K562 (cell line): ENCODE data around the gene PRMT3. TPM values are rescaled to one million over a fixed set of nuclear protein-coding genes. Genes with fewer than 3 reads are reported as not detected.
A peak's percentile ranks its signal among the peaks of the same experiment; 100 is the strongest.

ENCODE experiments used
- ATAC-seq: fragments of 200-7000 bp; cut with Tn5 transposase; 3 replicates; pipeline ENCODE4 v1.9.1; 2020; ENCODE audit warnings: moderate library complexity
- BruUV-seq: library from RNA; stranded (reverse); fragments of 400-500 nt; replicated peaks from 2 replicates; lab custom pipeline; 2021; lab: Mats Ljungman, UMichigan
- CTCF ChIA-PET: fragments of 300-600 bp; formaldehyde crosslinking; extraction: SDS; loops from one replicate; lab custom pipeline; 2021; ENCODE audit warnings: low intra/inter-chr PET ratio; lab: Yijun Ruan, JAX
- POLR2A ChIA-PET: fragments of 300-600, 350-650 bp; sonication (Branson Sonifier 250); formaldehyde crosslinking; extraction: SDS; loops from one replicate; lab custom pipeline; 2021; ENCODE audit warnings: antibody characterized with exemption, inconsistent platforms; lab: Yijun Ruan, JAX
- DNase-seq, 4 experiments: peaks; one replicate each; pipeline versions ENCODE4 v3.0.0 to v3.0.0-alpha.2; 2011 to 2018; ENCODE audit warnings: low spot score in 3 of 4, mixed read lengths in 3 of 4; ENCODE audit errors: extremely low read depth in 1 of 4
- FAIRE-seq: peaks from 2 replicates; lab custom pipeline; 2011; peaks lifted over from hg19 to GRCh38; lab: Jason Lieb, UNC
- H2AFZ ChIP-seq: 2 replicates; pipeline ENCODE4 v1.6.0; 2011; ENCODE audit warnings: low read depth, low read length, control low read depth, inconsistent platforms
- H3K27ac ChIP-seq: fragments of 200-600 bp; 3 replicates; pipeline ENCODE4 v1.8.0; 2011; ENCODE audit warnings: low read depth, mild to moderate bottlenecking, control low read depth, inconsistent platforms, low read length, moderate library complexity, mixed read lengths; ENCODE audit errors: extremely low read depth
- H3K27me3 ChIP-seq, 2 experiments: fragments of 300-600 bp in 1 of 2; 2 replicates in 1 of 2; 3 replicates in 1 of 2; pipeline versions ENCODE4 v1.6.0 to v1.8.0; 2011; ENCODE audit warnings: inconsistent platforms in 2 of 2, low read length in 2 of 2, mild to moderate bottlenecking in 1 of 2, mixed read lengths in 1 of 2, moderate library complexity in 1 of 2; ENCODE audit not compliant: control insufficient read depth in 2 of 2, insufficient read depth in 2 of 2
- H3K36me3 ChIP-seq: fragments of 300-600 bp; 3 replicates; pipeline ENCODE4 v1.8.0; 2011; ENCODE audit warnings: mild to moderate bottlenecking, low read length, inconsistent platforms; ENCODE audit not compliant: control insufficient read depth, insufficient read depth
- H3K4me1 ChIP-seq, 2 experiments: fragments of 200-600 bp in 1 of 2; replicated peaks in 1 of 2; 2 replicates in 1 of 2; 3 replicates in 1 of 2; pipeline versions ENCODE4 v1.5.1 to v1.8.0; 2011; ENCODE audit warnings: inconsistent platforms in 2 of 2, low read length in 2 of 2, mild to moderate bottlenecking in 1 of 2, mixed read lengths in 1 of 2, moderate library complexity in 1 of 2; ENCODE audit not compliant: control insufficient read depth in 2 of 2, insufficient read depth in 2 of 2
- H3K4me2 ChIP-seq: 2 replicates; pipeline ENCODE4 v1.6.1; 2011; ENCODE audit warnings: low read length, control low read depth, inconsistent platforms, mixed read lengths; ENCODE audit not compliant: insufficient read depth
- H3K4me3 ChIP-seq: fragments of 200-600 bp; sonication (generic), shearing (Covaris generic); 2 replicates; pipeline ENCODE4 v1.5.1; 2016; ENCODE audit warnings: control low read depth, inconsistent platforms
- H3K79me2 ChIP-seq: fragments of 200-600 bp; 3 replicates; pipeline ENCODE4 v1.8.0; 2011; ENCODE audit warnings: low read length, inconsistent platforms; ENCODE audit not compliant: control insufficient read depth, insufficient read depth
- H3K9ac ChIP-seq, 2 experiments: 2 replicates each; pipeline versions ENCODE4 v1.6.0 to v1.6.1; 2011; ENCODE audit warnings: low read depth in 2 of 2, low read length in 2 of 2, control low read depth in 1 of 2, inconsistent platforms in 1 of 2, mild to moderate bottlenecking in 1 of 2, mixed read lengths in 1 of 2; ENCODE audit not compliant: insufficient read depth in 1 of 2
- H3K9me1 ChIP-seq: one replicate; pipeline ENCODE4 v1.6.0; 2011; ENCODE audit warnings: inconsistent platforms, mild to moderate bottlenecking, low read length, moderate library complexity; ENCODE audit not compliant: control insufficient read depth, insufficient read depth
- H3K9me3 ChIP-seq: replicated peaks from 2 replicates; pipeline ENCODE4 v1.5.1; 2011; ENCODE audit warnings: low read depth, low read length, inconsistent platforms; ENCODE audit not compliant: control insufficient read depth, insufficient read depth
- H4K20me1 ChIP-seq: replicated peaks from 2 replicates; pipeline ENCODE4 v1.6.1; 2011; ENCODE audit warnings: low read length, inconsistent platforms, mixed read lengths; ENCODE audit not compliant: control insufficient read depth, insufficient read depth
- BRD4 ChIP-seq: fragments of 200-600 bp; sonication (generic); IDR thresholded peaks from 2 replicates; pipeline ENCODE4 v1.6.1; 2017; ENCODE audit warnings: inconsistent platforms
- GTF2F1 ChIP-seq: IDR thresholded peaks from 2 replicates; pipeline ENCODE4 v1.6.1; 2011; ENCODE audit warnings: low read depth, low read length, improper control_type of control experiment
- HMGN3 ChIP-seq: IDR thresholded peaks from 2 replicates; pipeline ENCODE4 v1.6.1; 2011; ENCODE audit warnings: borderline replicate concordance, low read depth, mild to moderate bottlenecking, mixed read lengths, low read length; ENCODE audit not compliant: insufficient read length; ENCODE audit errors: extremely low read depth
- MTA3 ChIP-seq: fragments of 450-650 bp; formaldehyde crosslinking; IDR thresholded peaks from 2 replicates; pipeline ENCODE4 v1.6.1; 2017; ENCODE audit warnings: mild to moderate bottlenecking, borderline replicate concordance
- NELFE ChIP-seq: IDR thresholded peaks from 2 replicates; pipeline ENCODE4 v1.6.1; 2011; ENCODE audit warnings: mild to moderate bottlenecking; ENCODE audit not compliant: insufficient read depth, insufficient read length
- RCOR1 ChIP-seq, 2 experiments: IDR thresholded peaks; 2 replicates each; pipeline ENCODE4 v1.6.1; 2012; ENCODE audit warnings: low read depth in 2 of 2, low read length in 2 of 2, borderline replicate concordance in 1 of 2, improper control_type of control experiment in 1 of 2
- SIRT6 ChIP-seq: IDR thresholded peaks from one replicate; pipeline ENCODE4 v1.6.1; 2012; ENCODE audit warnings: low read depth, mild to moderate bottlenecking, control low read depth, inconsistent platforms, low read length, moderate library complexity
- SMAD3 ChIP-seq: fragments of 450-650 bp; formaldehyde crosslinking; conservative IDR thresholded peaks from 2 replicates; pipeline ENCODE4 v1.4.0; 2020; ENCODE audit warnings: mild to moderate bottlenecking
- TEAD1 ChIP-seq, 2 experiments: fragments of 450-650 bp in 1 of 2; sonication (generic) in 1 of 2; formaldehyde crosslinking; IDR thresholded peaks; 2 replicates each; pipeline versions ENCODE4 v1.4.0 to v1.8.0; 2020 to 2022; ENCODE audit warnings: mild to moderate bottlenecking in 2 of 2, missing genetic modification reagents in 1 of 2
- ZNF212 ChIP-seq: fragments of 450-650 bp; formaldehyde crosslinking; IDR thresholded peaks from 2 replicates; pipeline ENCODE4 v1.4.0; 2020; ENCODE audit warnings: mild to moderate bottlenecking
- WGBS: fragments of 100-300 bp; shearing (Covaris generic); methylation state at CpG from one replicate; pipeline ENCODE4 v1.1.6; 2016; ENCODE audit warnings: low coverage, mixed read lengths; ENCODE audit not compliant: insufficient coverage; ENCODE audit errors: missing lambda C conversion rate; 5-methylcytosine and 5-hydroxymethylcytosine counted together
- in situ Hi-C: fragments of 300-500 bp; cut with MboI; formaldehyde crosslinking; loops from 4 replicates; pipeline ENCODE4 v1.15.0; 2018; ENCODE audit warnings: inconsistent platforms, mixed read lengths
- intact Hi-C: fragments of 100-400 bp; cut with micrococcal nuclease; formaldehyde crosslinking; loops from 2 replicates; pipeline ENCODE4 v1.14.2; 2022
- polyA plus RNA-seq, 8 experiments: library from polyadenylated mRNA; depleted of rRNA in 4 of 8; stranded (reverse) in 5 of 8; unstranded in 3 of 8; fragments of >200 nt; fragmentation: Nextera tagmentation in 2 of 8; fragmentation: Illumina TruSeq in 1 of 8; extraction: Ambion mirVana in 2 of 8; extraction: Trizol in 1 of 8; gene quantifications; 2 replicates each; pipeline versions ENCODE4 v1.2.1 to v1.2.3, GENCODE V29; 2011 to 2014; ENCODE audit warnings: inconsistent platforms in 1 of 8, missing spikeins in 1 of 8
- total RNA-seq, 7 experiments: library from RNA; depleted of rRNA in 6 of 7; stranded (reverse); fragments of >200 nt in 6 of 7; fragmentation: Illumina TruSeq in 2 of 7; extraction: Trizol in 2 of 7; gene quantifications; 2 replicates each; pipeline versions ENCODE4 v1.2.1 to v1.2.3, GENCODE V29; 2011 to 2021; ENCODE audit warnings: low replicate concordance in 1 of 7
- TF ChIP-seq, protein P1 (sequence below): fragments of 250-450 bp; sonication (Bioruptor Pico); IDR thresholded peaks from 2 replicates; pipeline ENCODE4 v1.4.0; 2020; ENCODE audit warnings: mild to moderate bottlenecking, moderate library complexity, borderline replicate concordance
- TF ChIP-seq, protein P2 (sequence below): sonication (generic); formaldehyde crosslinking; IDR thresholded peaks from 2 replicates; pipeline ENCODE4 v1.5.0; 2020; ENCODE audit warnings: missing genetic modification reagents
- TF ChIP-seq, protein P3 (sequence below): fragments of 250-450 bp; sonication (Bioruptor Pico); IDR thresholded peaks from 2 replicates; pipeline ENCODE4 v1.4.0; 2020

Gene PRMT3
- total and polyA plus RNA-seq, 9 of the 15 experiments (the other 6 are each of a cell fraction or from before 2014, with no cell fraction given) = 24.0 to 62.1 (median 44.7) TPM

DNA sequence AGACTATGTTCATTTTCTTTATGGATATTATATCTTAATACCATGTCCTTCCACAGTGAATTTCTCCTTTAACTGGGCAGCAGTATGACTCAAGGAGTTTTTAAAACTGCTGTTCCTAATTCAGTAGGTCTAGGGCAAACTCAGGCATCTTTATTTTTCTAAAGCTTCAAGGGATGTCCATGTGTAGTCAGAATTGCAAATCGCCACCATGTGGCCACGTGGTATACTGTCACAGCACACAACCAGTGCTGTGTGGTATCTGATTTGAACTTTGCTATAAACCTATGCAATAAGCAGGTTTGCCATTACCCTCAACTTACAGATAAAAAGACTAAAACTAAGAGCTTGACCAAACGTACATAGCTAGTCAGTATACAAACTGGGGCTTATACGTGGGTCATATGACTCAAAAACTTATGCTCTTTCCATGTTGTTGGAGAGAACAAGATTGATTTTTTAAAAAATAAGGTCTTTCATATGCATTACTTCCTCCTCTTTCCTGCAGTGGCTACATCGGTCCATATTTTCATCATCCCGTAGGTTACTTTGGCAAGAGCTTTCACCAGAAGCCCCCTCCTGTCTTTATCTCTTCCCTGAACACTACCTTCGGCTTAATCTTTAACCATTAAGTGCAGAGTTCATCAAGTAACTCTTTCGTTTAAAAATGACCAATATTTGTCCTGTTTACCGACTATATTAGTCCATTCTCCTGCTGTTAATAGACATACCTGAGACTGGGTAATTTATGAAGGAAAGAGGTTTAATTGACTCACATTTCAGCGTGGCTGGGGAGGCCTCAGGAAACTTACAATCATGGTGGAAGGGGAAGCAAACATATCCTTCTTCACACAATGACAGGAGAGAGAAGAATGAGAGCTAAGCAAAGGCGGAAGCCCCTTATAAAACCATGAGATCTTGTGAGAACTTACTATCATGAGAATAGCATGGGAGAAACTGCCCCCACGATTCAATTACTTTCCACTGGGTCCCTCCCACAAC lies 32.0 kb upstream of the PRMT3 start:
- H3K9me1 ChIP-seq = no peaks in the 10 kb centered on the region
- intact Hi-C loops = loop anchor here (2.0 to 5.0 kb wide), 3 partner anchors 111 to 418 kb away; no protein-coding TSS in a partner anchor
- CTCF ChIA-PET = interaction anchor here (1.0 to 1.8 kb wide), 2 partner anchors 223 to 404 kb away, joined by 3 to 5 read pairs; no protein-coding TSS in a partner anchor
- H3K27me3 ChIP-seq = no peaks in the 10 kb centered on the region
- 24% methylated on average over 11 of the region's 12 CpGs for WGBS
- no peak overlapping the region for H3K9ac ChIP-seq
- H4K20me1 ChIP-seq = no peaks in the 10 kb centered on the region
- no peaks in the 10 kb centered on the region for H3K36me3 ChIP-seq
- peaks cover 0 to 28% of the 10 kb centered on the region in 2 experiments; a peak in 4 of 5 replicates for H3K4me1 ChIP-seq
- in situ Hi-C loops = loop anchor here (10.0 kb wide), 1 partner anchor 411 kb away; no protein-coding TSS in a partner anchor
- no peak overlapping the region for H3K27ac ChIP-seq
- H3K4me2 ChIP-seq = no peak overlapping the region
- no peak overlapping the region for H2AFZ ChIP-seq
- peak; percentile 89 for ATAC-seq
- no peaks in the 10 kb centered on the region for H3K9me3 ChIP-seq
- H3K4me3 ChIP-seq = no peak overlapping the region
- POLR2A ChIA-PET = interaction anchor here (1.7 kb wide), 1 partner anchor 227 kb away, joined by 4 read pairs; no protein-coding TSS in a partner anchor
- no peaks in the 10 kb centered on the region for H3K79me2 ChIP-seq
- peak; percentile 45 to 72 (median 58) for DNase-seq
- FAIRE-seq = peak; percentile 73
- no TSS peak for BruUV-seq
- TF ChIP-seq NELFE (no peak), GTF2F1 (no peak), MTA3 (no peak), HMGN3 (no peak), SMAD3 (CRISPR knock-in tag) (no peak), TEAD1 (CRISPR knock-in tag; IDR thresholded peaks at IDR 0.05) (no peak), RCOR1 (IDR thresholded peaks at IDR 0.05; ENCODE audit: borderline replicate concordance in 1 of 2, low read depth in 2 of 2, low read length in 2 of 2) (0 out of 4 replicates have a peak, but pooled peaks of 1 of the 2 experiments have one; percentile 19), BRD4 (no peak), SIRT6 (no peak), ZNF212 (CRISPR knock-in tag) (no peak)
- TF ChIP-seq, protein P1, sequence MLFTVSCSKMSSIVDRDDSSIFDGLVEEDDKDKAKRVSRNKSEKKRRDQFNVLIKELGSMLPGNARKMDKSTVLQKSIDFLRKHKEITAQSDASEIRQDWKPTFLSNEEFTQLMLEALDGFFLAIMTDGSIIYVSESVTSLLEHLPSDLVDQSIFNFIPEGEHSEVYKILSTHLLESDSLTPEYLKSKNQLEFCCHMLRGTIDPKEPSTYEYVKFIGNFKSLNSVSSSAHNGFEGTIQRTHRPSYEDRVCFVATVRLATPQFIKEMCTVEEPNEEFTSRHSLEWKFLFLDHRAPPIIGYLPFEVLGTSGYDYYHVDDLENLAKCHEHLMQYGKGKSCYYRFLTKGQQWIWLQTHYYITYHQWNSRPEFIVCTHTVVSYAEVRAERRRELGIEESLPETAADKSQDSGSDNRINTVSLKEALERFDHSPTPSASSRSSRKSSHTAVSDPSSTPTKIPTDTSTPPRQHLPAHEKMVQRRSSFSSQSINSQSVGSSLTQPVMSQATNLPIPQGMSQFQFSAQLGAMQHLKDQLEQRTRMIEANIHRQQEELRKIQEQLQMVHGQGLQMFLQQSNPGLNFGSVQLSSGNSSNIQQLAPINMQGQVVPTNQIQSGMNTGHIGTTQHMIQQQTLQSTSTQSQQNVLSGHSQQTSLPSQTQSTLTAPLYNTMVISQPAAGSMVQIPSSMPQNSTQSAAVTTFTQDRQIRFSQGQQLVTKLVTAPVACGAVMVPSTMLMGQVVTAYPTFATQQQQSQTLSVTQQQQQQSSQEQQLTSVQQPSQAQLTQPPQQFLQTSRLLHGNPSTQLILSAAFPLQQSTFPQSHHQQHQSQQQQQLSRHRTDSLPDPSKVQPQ (CRISPR knock-in tag) = no peak
- TF ChIP-seq, protein P2, sequence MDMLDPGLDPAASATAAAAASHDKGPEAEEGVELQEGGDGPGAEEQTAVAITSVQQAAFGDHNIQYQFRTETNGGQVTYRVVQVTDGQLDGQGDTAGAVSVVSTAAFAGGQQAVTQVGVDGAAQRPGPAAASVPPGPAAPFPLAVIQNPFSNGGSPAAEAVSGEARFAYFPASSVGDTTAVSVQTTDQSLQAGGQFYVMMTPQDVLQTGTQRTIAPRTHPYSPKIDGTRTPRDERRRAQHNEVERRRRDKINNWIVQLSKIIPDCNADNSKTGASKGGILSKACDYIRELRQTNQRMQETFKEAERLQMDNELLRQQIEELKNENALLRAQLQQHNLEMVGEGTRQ = peak; percentile 64
- TF ChIP-seq, protein P3, sequence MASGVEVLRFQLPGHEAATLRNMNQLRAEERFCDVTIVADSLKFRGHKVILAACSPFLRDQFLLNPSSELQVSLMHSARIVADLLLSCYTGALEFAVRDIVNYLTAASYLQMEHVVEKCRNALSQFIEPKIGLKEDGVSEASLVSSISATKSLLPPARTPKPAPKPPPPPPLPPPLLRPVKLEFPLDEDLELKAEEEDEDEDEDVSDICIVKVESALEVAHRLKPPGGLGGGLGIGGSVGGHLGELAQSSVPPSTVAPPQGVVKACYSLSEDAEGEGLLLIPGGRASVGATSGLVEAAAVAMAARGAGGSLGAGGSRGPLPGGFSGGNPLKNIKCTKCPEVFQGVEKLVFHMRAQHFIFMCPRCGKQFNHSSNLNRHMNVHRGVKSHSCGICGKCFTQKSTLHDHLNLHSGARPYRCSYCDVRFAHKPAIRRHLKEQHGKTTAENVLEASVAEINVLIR (CRISPR knock-in tag) = no peak
